ENCODE measurements around the gene KCNAB1.
"Not testable (repeated sequence)": the region's sequence is repeated elsewhere in the genome, so short reads cannot be mapped to it uniquely, and the experiment has no call there.

The KCNAB1 gene

GRCh38 chr3:156180077-156180476 is 59.7 kb downstream of the KCNAB1 start:
- DNase-seq = no peak

DNA sequence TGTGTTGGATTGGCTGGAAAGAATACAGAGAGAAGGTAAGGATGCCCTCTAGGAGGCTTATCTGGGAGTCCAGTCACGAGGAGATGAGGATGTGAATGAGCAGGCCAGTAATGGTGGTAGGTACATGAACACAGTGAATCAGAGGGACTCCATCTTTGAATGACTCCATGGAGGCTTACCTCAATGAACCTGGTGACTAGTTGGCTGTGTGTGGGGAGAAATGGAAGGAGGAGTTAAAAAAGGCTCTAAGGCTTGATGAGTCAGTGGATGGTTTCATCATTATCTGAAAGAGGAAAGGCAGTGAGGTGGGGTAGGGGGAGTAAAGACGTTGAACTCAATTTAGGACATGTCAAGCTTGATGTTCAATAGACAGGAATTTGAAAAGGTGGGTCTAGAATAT is 61.1 kb downstream of the KCNAB1 start:
- no peak for DNase-seq

DNA sequence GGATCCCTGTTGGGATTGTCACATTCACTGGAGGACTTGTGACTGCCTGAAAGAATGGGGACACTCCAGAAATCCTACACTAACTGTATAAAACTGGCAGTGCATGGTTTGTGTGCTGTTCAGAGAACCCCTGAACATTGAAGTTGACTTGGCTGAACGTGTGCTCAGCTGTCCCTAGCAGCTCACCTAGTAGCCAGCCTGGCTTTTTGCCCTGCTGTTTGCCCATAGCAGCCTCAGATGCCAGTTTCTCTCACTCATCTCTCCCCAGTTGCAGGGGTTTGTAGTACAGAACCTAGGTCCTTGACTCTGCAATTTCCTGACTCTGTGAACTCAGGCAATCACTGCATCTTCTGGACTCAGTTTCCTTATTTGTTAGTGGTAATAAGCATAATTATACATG is 63.0 kb downstream of the KCNAB1 start:
- no peak for DNase-seq

- no peak for DNase-seq
Observed at GRCh38 chr3:156184156-156184555, 63.8 kb downstream of the KCNAB1 start.

DNA sequence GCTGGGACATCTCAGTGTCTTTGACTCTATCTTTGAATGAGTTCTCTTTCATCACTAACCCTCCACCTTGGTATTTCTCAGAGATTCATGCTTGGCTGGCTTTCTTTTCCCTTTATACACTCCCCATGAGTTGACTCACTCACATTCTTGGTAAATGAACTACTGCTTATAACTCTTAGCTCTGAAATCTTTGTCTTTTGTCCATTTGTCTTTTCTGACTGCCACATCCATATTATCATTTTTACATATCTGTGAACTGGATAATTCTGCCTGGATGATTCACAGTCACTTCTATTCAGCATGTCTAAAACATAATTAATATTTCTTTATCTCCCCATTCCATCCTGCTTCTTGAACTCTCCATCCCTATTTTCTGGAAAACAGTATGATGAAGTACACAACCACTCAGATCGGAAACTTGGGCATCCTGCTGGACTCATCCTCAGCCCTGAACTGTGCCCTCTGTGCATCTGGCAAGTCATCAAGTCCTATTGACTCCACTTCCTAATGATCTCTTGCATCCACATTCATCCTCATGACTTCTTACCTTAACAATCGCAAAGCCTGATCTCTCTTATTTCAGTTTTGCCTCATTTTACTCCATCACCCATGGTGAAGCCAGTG is 66.9 kb downstream of the KCNAB1 start:
- DNase-seq = no peak

DNA sequence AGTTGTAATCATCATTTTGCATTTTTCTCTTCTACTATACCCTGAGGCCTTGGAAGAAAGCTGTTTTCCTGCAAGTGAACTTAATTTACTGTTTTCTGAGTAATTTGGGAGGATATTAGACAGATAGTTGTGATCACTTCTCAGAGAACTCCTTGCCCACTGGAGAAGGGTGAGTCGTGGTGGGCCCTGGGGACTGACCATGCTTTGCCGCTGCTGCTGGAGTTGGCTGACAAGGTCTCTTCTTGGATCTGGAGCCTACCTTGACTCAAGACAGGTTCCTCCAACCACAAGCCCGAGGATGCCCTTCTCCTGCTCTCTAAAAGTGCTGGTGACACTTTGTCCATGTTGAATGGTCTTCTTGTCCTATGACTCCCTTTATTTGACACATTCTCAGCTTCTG is 68.4 kb downstream of the KCNAB1 start:
- DNase-seq = no peak

DNA sequence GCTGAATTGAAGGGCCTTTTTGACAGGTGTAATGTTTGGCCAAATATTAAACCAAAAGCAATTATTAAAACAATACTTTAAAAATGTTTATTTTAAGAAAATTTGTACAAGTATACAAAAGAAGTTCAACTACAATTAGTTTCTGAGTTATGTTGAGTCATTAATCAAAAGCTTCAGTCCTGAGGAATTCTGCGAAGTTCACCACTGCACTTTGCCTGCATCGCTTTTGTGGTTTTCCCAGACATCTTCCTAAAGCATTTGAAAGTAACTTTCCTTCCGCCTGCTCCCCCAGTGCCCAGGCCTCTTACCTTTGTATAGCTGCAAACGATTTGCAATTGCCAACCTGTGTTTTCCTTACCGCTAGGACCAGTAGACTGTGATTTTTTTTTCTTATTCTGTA is 69.5 kb downstream of the KCNAB1 start:
- no peak for DNase-seq

- DNase-seq = not testable (repeated sequence)
Observed at GRCh38 chr3:156194945-156195344, 74.6 kb downstream of the KCNAB1 start.

- DNase-seq = not testable (repeated sequence)
Observed at GRCh38 chr3:156197152-156197551, 76.8 kb downstream of the KCNAB1 start.

DNA sequence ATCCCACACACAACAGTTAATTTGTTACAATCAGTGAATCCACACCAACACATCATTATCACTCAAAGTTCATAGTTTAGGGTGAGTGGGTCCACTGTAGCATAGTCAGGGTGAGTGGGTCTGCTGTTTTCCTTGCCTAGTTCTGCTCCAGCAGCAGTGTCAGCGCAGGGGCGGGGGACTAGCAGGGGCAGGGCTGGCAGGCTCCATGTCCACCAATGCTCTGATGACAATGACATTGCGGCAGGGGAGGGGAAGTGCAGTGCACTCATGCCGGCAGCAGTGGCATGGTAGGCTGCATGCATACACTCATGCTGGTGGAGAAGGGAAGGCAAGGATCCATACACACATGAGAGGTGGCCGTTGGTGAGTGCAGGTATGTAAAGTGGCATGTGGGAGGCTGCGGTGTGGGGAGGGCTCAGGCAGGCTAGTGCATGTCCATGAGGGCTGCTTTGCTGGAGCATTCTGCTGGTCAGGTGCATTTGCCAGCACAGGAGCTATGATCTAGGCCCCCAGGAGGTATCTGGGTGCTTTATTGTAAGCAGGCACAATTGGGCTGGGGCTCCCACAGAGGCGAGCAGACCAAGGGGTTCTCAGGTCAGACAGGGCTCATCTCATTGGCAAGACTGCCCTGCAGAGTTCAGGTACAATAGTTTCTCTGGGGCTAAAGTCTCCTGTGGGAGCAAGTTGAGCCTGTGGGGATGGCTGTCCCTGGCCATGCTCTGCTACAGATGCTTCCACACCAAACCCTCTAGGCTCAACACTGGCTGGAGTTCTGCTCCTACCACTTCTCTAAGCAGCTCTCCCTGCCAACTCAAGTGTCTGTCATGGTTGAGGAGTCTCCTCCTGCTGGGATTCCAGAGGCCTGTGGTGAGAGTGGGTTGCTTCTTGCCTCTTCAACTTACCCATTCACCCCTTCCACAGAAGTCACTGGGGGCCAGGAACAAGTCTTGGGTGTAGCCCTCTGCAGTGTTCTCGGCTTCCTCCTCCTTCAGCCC is 81.3 kb downstream of the KCNAB1 start:
- DNase-seq = no peak

- no peak for DNase-seq
Observed at GRCh38 chr3:156206157-156206556, 85.8 kb downstream of the KCNAB1 start.

DNA sequence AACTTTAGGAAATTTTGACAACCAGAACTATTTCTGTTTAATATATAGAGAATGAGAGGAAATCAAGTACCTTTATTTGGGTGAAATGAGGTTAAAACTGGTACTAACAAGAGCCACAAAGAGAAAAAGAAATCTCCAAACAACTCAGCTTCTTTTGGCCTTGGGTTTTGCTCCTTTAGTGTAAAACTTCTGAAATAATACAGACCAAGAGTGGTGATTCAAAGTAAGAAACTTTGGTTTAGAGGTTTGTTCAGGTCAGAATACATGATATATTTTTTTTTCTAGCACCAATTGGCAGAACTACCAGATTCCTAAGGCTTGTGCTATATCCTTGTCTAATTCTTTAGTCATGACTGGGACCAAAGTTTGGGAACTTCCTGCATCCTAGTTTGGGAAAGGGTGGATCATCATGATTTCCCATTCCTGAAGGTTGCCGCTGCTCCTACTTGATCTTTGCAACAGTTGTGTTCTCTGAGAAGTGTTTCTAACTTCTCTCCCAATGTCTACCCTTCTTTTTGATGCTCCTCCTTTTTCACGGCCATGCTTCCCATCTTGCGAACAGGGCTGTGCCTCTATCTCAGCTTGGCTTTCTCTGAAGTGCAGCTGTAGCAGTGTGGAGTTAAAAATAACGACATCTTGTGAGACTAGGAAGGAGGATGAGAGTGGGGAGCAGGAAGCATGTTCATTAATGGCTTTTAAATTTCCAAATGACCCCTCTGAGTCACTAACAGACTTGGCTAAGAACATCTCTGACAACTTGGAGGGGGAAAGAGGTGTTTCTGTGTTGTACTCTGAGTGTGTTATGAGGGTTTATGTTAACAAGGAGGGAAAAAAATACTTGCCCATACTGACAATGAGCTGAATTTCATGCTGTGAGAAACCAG is 87.7 kb downstream of the KCNAB1 start:
- DNase-seq = no peak

- DNase-seq = no peak
Observed at GRCh38 chr3:156209631-156210335, 89.4 kb downstream of the KCNAB1 start.

GRCh38 chr3:156211583-156211982 is 91.2 kb downstream of the KCNAB1 start:
- no peak for DNase-seq

DNA sequence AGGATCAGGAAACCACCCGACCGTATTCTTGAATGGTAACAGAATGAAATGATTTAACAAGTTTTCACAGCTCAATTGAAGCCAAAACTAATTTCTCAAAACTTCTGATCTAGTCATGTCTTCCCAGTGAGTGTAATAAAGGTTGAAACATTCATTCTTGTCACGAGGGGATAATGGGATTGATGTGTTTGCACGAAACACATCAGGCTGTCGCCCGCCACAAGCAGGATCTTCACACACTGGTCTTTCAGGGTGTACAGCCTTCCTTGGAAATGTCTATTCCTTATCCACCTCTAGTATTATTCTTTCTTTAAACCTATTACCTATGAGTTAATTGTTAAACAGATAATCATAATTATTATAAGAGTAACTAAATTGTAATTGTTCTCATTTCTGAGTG is 94.3 kb downstream of the KCNAB1 start:
- no peak for DNase-seq

- no peak for DNase-seq
Observed at GRCh38 chr3:156215751-156216150, 95.4 kb downstream of the KCNAB1 start.

GRCh38 chr3:156216216-156216615 is 95.8 kb downstream of the KCNAB1 start:
- DNase-seq = no peak

DNA sequence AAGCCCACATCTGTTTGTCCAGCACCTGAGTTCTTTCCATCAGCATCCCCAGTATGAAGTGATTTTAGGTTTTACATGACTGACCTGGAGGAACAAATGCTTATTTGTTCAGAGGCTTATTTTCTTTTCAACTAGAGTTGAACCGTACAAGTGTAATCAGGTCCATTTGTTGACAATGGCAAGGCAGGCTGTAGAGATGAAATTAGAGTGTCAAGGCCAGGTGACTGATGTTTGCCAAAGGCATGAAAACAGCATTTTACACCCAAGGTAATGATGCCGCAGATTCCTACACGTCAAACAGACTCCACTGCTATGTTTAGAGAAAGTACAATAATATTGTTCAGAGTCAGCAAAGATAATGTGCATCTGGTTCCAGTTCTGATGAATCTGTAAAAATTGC is 96.5 kb downstream of the KCNAB1 start:
- DNase-seq = no peak

DNA sequence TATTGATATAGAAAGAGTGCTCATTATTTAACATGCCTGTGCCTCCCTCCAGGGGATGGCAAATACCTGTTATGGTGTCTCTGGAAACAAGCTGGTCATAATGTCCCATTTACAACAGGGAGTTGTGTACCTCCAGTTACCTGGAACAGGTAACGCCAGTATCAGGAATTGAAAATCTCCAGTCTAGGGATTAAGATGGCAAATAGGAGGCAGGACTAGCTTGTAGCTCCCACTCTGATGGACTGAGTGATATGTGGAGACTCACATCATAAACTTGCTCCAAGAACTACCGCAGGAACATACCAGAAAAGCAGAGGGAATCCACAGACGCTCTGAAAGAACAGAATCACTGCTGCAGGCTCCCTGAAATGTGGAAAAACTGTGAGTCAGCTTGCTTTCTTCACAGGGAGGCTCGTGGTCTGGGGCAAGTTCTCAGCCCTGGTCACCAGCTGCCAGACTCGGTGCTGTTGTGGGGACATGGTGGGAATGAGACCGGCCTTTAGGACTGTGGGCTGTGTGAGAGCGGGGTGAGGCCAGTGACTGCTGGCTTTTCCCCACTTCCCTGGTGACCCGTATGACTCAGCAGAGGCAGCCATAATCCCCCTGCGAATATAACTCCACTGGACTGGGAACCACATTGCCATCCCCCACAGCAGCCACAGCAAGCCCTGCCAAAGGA is 97.4 kb downstream of the KCNAB1 start:
- no peak for DNase-seq

DNA sequence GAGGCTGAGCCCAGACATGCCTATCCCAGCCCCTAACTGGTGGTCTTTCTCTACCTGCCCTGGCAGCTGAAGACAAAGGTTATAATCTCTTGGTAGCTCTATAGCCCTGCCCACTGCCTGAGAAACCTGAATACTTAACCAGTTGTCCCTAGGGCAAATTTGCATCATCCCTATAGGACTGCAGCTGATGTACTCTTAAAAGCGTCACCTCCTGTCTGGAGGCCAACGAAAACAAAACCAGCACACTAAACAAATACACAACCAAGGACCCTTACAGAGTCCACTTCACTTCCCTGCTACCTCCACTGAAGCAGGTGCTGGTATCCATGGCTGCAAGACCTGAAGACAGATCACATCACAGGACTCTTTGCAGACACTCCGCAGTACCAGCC is 98.0 kb downstream of the KCNAB1 start:
- DNase-seq = no peak

GRCh38 chr3:156222381-156222780 is 102.0 kb downstream of the KCNAB1 start:
- DNase-seq = not testable (repeated sequence)

GRCh38 chr3:156224046-156224445 is 103.7 kb downstream of the KCNAB1 start:
- not testable (repeated sequence) for DNase-seq
